GM12872 (cell line): ENCODE measurements around the gene WDPCP.

Experiments
- CTCF ChIP-seq: IDR thresholded peaks from 3 replicates; pipeline ENCODE4 v1.5.1; 2011; ENCODE audit warnings: low read depth, mild to moderate bottlenecking, low read length, moderate library complexity; ENCODE audit not compliant: insufficient read depth

Gene WDPCP

GRCh38 chr2:63600881-63601460, 12.7 kb upstream of the WDPCP start:
- TF ChIP-seq CTCF, result no peak

DNA sequence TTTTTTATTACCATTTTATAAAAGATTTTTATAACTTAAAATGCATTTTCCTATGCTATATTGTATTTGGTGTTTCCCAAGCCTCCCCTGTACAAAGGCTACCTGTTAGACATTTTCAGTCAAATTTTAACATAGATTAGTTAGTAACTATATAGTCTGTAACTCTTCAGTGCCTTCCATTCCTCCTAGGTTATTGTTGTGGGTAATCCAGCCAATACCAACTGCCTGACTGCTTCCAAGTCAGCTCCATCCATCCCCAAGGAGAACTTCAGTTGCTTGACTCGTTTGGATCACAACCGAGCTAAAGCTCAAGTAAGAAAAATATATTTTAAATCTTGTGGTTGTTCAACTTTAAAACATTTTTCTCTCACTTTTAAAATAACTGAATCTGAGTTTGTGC, 10.7 kb upstream of the WDPCP start:
- TF ChIP-seq CTCF, result no peak

DNA sequence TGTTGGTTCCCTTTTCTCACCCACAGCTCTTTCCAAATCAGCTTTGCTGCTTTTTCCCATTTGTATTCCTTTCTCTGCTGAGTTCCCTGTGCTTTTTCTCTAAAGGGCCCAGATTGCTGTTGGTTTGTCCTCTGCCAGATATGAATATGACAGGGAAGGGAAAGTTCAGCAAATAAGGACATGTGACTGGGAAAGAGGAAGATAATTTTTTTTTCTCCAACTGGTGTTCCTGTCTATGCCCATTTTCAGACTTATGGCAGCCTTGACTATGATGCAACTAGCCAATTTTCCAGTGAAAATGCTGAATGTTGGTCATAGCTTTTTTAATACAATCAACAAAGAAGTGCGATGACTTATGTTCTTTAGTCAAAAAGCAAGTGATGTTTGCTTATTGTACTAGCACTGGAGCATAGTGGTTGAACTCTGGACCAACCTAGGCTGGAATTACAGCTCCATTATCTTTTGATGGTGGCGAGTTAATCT, 8.2 kb upstream of the WDPCP start:
- no peak for TF ChIP-seq CTCF

DNA sequence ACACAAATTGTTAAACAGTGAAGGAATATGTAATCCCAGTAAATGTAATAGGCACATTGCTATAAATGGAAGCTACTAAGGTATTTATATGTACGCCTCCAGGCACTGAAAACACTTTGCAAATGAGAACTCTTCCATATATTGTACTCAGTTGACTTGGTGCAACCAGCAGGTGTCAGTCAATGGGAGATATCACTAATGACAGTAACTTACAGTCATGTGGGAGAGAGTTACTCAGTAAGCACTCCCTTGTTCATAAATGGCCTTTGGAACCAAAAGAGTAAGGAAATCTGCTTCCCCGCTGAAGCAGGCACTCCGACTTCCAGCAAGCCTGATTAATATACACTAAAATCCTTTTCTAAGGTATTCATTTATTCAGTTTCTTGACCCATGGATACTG, 6.4 kb upstream of the WDPCP start:
- no peak for TF ChIP-seq CTCF

DNA sequence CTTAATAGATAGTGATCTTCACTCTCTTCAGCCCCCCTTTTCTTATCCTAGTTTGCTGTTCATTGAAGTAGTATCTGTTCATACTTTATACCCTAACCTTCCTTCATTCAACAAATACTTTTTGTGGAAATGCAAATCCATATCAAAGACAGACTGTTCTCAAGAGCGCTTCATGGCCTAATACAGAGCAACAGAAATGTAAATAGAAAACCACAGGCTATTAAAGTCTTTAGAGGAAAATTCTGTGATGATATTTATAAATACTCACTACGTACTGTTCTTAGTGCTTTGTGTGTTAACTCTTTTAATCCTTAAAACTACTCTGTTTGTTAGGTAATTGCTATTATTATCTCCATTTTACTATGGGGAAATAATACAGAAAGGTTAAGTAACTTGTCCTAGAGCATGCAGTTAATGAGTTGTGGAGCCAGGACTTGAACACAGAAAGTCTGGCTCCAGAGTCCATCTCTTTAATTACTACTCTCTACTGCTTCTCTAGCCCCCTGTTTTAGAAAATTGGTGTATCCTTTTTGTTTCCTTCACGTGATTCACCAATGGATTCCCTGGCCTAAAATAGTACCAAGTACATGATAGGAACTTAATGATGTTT, 3.4 kb upstream of the WDPCP start:
- no peak for TF ChIP-seq CTCF

DNA sequence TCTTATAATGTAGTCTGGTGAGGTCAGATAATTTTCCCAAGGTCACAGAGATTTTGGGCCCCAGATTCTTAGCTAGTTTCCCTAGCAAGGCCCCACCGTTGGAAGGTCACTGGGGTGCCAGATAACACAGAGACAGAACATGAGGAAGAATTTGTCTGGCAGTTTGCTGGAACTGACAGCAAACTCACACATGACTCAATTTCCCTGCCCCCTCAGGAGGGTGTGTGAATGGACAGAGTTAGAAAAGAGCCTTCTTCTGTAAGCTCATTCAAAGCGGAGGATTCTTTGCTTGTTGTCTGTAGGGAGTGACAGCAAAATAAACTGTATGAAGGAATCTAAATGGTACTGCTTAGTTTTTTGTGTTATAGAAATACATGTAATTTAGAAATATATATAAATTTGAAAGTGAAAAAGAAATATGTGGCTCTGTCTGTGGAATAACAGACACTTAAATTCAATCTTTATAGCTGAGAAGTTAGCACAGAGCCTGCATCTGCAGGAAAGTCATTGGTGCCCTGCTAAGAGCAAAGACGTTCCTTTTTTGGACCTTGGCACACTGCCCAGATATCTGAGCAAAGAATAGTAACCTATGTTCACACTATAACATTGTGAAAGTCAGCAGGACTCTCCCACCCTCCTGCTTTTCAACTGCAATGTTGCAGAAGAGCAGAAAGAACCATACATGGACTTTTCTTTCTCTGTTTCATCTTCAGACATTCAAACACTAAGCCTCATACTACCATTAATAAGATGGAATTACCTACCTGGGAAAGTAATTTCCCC, 2.5 kb upstream of the WDPCP start:
- no peak for TF ChIP-seq CTCF

DNA sequence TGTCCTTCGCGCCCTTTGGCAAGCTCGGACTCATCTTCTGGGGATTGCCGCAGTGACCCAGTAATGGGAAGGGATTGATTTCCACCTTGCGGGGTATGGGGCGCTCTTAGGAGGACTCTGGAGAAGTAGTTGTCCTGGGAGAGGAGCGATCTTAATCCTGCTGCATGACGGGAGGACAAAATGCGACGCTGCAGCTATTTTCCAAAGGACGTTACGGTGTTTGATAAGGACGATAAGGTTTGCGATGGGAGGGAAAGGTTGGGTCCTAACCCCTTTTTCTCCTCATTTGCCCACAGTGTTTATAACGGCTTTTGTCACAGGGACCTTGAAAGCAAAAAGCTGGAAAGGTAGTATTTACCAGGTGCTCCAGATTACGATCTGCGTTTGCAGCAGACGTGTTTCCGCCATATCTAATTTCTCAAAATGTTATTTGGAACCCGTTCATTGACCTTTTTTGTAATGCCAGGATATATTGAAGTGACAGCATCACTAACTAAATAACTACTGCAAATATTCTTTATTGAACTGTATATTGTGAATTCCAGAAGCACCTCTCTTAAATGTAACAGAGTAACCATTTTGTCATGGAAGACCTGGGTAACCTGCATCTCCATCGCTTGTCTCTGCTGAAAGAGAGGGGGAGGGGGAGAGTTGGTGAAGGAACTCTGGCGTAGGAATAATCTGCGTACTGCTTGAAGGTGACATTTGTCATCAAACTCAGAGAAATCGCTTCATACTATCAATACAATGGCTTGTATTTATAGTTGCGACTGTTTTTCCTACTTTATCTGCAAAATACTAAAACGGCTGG, 1.1 kb upstream of the WDPCP start:
- TF ChIP-seq CTCF, result no peak
